Measurements from ENCODE around the gene SS18L1.
"Not testable (repeated sequence)": the region's sequence is repeated elsewhere in the genome, so short reads cannot be mapped to it uniquely, and the experiment has no call there.

The SS18L1 gene

GRCh38 chr20:62112368-62112767, 31.2 kb upstream of the SS18L1 start:
- intact Hi-C loops (cut with DNase I; ENCODE audit: low total_unique reads) = no loop called here

GRCh38 chr20:62114894-62115293, 28.7 kb upstream of the SS18L1 start:
- no peak for DNase-seq
- H3K27ac ChIP-seq = no peak overlapping the region
- H3K36me3 ChIP-seq = no peaks in the 10 kb centered on the region
- intact Hi-C loops (cut with DNase I; ENCODE audit: low total_unique reads) = no loop called here
- no peak overlapping the region for H3K4me3 ChIP-seq
- peaks cover 0 to 35% (median 27%) of the 10 kb centered on the region in 3 donors for H3K9me3 ChIP-seq
- H3K4me1 ChIP-seq = peaks cover 0 to 9% (median 8%) of the 10 kb centered on the region in 4 donors
- TF ChIP-seq CTCF (IDR thresholded peaks at IDR 0.05) = no peak
- H3K27me3 ChIP-seq = peaks cover 0 to 43% of the 10 kb centered on the region in 2 donors

More at GRCh38 chr20:62112368-62112767, 31.2 kb upstream of the SS18L1 start:
- H3K27ac ChIP-seq = no peak overlapping the region
- no peaks in the 10 kb centered on the region for H3K36me3 ChIP-seq
- no peak for TF ChIP-seq CTCF (IDR thresholded peaks at IDR 0.05)
- no peaks in the 10 kb centered on the region for H3K4me1 ChIP-seq
- no peak overlapping the region for H3K4me3 ChIP-seq
- peaks cover 0 to 35% of the 10 kb centered on the region in 2 donors for H3K27me3 ChIP-seq
- no peak for DNase-seq
- peaks cover 4 to 60% (median 51%) of the 10 kb centered on the region in 3 donors for H3K9me3 ChIP-seq

GRCh38 chr20:62115800-62116407, 27.7 kb upstream of the SS18L1 start:
- H3K27ac ChIP-seq; DNase-seq; H3K36me3 ChIP-seq; intact Hi-C loops (cut with DNase I; ENCODE audit: low total_unique reads); H3K4me3 ChIP-seq: not testable (repeated sequence)
- peaks cover 0 to 25% (median 21%) of the 10 kb centered on the region in 3 donors for H3K9me3 ChIP-seq
- peaks cover 0 to 19% (median 17%) of the 10 kb centered on the region in 4 donors for H3K4me1 ChIP-seq
- H3K27me3 ChIP-seq = peaks cover 0 to 43% of the 10 kb centered on the region in 2 donors

GRCh38 chr20:62116558-62117361, 26.8 kb upstream of the SS18L1 start:
- no peak overlapping the region for H3K4me3 ChIP-seq
- peaks cover 0 to 43% of the 10 kb centered on the region in 2 donors for H3K27me3 ChIP-seq
- no peak for TF ChIP-seq CTCF (IDR thresholded peaks at IDR 0.05)
- intact Hi-C loops (cut with DNase I; ENCODE audit: low total_unique reads) = no loop called here
- H3K36me3 ChIP-seq = no peaks in the 10 kb centered on the region
- H3K4me1 ChIP-seq = peaks cover 0 to 22% (median 21%) of the 10 kb centered on the region in 4 donors
- no peak overlapping the region for H3K27ac ChIP-seq
- H3K9me3 ChIP-seq = peaks cover 0 to 19% (median 17%) of the 10 kb centered on the region in 3 donors
- no peak for DNase-seq

GRCh38 chr20:62117362-62117646, 26.3 kb upstream of the SS18L1 start:
- Histone ChIP-seq H3K27me3 (peaks cover 0 to 40% of the 10 kb centered on the region in 2 donors), H3K27ac (no peak overlapping the region), H3K4me1 (peaks cover 0 to 22% (median 21%) of the 10 kb centered on the region in 4 donors), H3K36me3 (no peaks in the 10 kb centered on the region), H3K4me3 (no peak overlapping the region), H3K9me3 (peaks cover 0 to 15% (median 13%) of the 10 kb centered on the region in 3 donors)
- TF ChIP-seq CTCF (IDR thresholded peaks at IDR 0.05) = no peak
- intact Hi-C loops (cut with DNase I; ENCODE audit: low total_unique reads) = no loop called here
- DNase-seq = no peak

GRCh38 chr20:62117658-62118057, 25.9 kb upstream of the SS18L1 start:
- Histone ChIP-seq H3K36me3 (no peaks in the 10 kb centered on the region), H3K4me1 (peaks cover 0 to 22% (median 21%) of the 10 kb centered on the region in 4 donors), H3K4me3 (no peak overlapping the region), H3K27me3 (peaks cover 0 to 36% of the 10 kb centered on the region in 2 donors), H3K9me3 (peaks cover 0 to 11% (median 9%) of the 10 kb centered on the region in 3 donors), H3K27ac (no peak overlapping the region)
- TF ChIP-seq CTCF (IDR thresholded peaks at IDR 0.05) = no peak
- no peak for DNase-seq
- intact Hi-C loops (cut with DNase I; ENCODE audit: low total_unique reads) = no loop called here
